ENCODE results near the gene CCDC9.

CCDC9 gene

DNA sequence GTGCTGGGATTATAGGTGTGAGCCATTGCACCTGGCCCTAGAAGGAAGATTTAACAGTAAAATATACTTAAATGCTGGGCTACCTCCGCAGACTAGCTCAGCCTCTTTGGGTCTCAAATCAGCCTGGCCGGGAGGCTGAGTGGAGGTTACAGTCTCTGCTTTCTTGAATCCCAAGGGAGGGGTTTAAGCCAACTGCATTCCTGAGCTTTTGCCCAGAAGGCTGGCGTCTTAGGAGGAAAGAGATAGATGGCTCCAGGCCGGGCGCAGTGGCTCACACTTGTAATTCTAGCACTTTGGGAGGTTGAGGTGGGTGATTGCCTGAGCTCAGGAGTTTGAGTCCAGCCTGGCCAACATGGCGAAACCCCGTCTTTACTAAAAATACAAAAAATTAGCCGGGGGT lies 52.7 kb downstream of the CCDC9 start:
- DNase-seq: no peak
- no peak for TF ChIP-seq GATA1 (IDR thresholded peaks at IDR 0.05; ENCODE audit: low read depth, low read length)
- no peak for TF ChIP-seq POLR2A (IDR thresholded peaks at IDR 0.05; ENCODE audit: low read length)

DNA sequence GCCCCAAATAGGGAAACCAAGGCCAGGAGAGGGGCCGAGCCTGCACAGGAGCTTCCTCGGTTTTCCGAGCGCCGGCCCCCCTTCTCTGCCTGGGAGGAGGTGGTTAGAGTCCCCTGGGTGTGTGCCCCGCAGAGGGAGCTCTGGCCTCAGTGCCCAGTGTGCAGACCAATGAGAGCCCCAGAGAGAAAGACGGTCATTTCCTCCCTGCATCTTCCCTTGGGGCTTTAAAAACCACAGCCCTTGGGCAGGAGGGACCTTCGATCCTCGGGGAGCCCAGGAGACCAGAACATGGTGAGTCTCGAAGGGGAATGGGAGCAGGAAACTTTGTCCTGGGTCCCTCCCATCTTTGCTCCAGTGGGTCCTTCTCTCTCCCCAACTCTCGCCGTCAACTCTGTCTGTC lies 53.3 kb downstream of the CCDC9 start, which contains the start of gene C5AR1:
TSS of gene C5AR1 (plus strand) at position 254 of the 400 bp plus-strand sequence. CDS start at position 289, 35 bp downstream.
- peak in 1 of 2 experiments; percentile 39 for DNase-seq
- TF ChIP-seq GATA1 (IDR thresholded peaks at IDR 0.05; ENCODE audit: low read depth, low read length) (no peak), POLR2A (IDR thresholded peaks at IDR 0.05; ENCODE audit: low read length) (no peak)

DNA sequence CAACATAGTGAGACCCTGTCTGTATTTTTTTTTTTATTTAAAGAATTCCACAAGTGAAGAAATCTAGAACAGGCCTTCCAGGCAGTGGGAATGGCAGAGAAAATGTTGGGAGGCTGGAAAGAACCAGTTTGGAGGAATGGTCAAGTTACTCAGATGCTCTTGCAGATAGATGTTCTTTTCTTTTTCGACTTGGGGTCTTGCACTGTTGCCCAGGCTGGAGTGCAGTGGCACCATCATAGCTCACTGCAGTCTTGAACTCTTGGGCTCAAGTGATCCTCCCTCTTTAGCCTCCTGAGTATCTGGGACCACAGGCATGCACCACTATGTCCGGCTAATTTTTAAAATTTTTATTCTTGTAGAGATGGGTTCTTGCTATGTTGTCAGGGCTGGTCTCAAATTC lies 54.0 kb downstream of the CCDC9 start:
- no peak for TF ChIP-seq GATA1 (IDR thresholded peaks at IDR 0.05; ENCODE audit: low read depth, low read length)
- no peak for DNase-seq

DNA sequence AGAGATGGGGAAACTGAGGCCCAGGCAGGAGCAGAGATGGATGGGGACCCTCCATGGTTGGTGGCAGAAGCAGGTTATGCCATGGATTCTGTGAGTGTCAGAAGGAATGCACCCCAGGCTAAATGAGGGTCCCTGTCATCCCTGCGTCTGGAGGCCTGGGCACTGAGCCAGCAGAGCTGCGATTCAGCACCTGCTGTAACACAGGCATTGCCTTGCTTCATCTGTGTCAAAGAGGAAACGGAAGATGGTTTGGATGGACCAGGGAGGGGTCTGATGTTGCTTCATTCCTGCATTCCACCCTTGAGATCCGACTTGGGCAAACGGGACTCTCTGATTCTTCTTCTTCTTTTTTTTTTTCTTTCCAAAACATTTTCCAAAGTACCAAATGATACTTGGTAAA lies 54.5 kb downstream of the CCDC9 start:
- peak in 1 of 2 experiments; percentile 48 for DNase-seq
- no peak for TF ChIP-seq POLR2A (IDR thresholded peaks at IDR 0.05; ENCODE audit: low read length)
- no peak for TF ChIP-seq GATA1 (IDR thresholded peaks at IDR 0.05; ENCODE audit: low read depth, low read length)

DNA sequence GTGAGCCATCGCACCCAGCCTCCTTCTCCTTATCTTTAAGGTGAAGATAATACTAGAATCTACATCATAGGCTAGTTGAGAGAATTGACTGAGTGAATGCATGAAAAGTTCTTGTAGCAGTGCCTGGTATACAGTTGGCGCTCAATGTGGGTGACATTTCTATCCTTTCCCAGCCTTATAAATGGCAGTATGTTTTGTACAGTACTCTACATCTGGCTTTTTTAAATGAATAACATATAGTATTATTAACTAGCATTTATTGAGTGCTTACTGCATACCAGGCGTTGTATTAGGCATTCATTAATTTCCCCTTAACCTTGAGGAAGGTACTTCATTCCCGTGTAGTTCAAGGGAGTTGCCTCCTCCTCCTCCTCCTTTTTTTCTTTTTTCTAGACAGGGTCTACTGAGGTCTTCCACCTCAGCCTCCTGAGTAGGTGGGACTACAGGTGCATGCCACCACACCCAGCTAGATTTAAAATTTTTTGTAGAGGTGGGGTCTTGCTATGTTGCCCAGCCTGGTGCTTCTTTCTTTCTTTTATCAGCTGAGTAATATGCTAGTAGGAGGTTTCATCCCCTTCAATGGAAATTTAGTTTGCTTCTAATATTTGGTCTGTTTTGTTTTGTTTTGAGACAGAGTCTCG lies 56.2 kb downstream of the CCDC9 start:
- no peak for DNase-seq
- TF ChIP-seq GATA1 (IDR thresholded peaks at IDR 0.05; ENCODE audit: low read depth, low read length) (no peak), POLR2A (IDR thresholded peaks at IDR 0.05; ENCODE audit: low read length) (no peak)

DNA sequence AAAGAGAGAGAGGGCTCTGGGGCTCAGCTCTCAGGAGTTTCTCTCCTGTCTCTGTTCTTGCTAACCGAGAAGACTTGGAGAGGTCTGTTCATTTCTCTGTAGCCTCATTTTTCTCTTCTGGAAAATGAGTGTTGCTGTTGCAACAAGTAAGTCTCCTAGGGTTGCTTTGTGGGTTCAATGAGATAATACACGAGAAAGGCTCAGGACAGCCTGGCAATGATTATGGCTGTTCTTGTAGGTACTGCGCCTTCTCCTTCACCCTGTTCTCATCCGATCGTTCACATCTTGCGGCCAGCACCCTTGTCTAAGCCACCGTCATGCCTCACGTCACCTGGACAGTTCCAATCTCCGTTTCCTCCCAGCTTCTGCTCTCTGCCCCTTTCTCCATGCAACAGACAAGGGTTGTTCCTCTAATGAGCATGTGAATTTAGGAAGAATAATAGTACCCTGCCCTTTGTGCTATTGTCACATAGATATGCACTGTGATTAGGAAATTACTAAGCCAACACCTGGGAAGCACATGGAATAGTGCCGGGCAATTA lies 57.5 kb downstream of the CCDC9 start:
- no peak for TF ChIP-seq GATA1 (IDR thresholded peaks at IDR 0.05; ENCODE audit: low read depth, low read length)
- no peak for TF ChIP-seq POLR2A (IDR thresholded peaks at IDR 0.05; ENCODE audit: low read length)
- DNase-seq: peak in 1 of 2 experiments; percentile 44

DNA sequence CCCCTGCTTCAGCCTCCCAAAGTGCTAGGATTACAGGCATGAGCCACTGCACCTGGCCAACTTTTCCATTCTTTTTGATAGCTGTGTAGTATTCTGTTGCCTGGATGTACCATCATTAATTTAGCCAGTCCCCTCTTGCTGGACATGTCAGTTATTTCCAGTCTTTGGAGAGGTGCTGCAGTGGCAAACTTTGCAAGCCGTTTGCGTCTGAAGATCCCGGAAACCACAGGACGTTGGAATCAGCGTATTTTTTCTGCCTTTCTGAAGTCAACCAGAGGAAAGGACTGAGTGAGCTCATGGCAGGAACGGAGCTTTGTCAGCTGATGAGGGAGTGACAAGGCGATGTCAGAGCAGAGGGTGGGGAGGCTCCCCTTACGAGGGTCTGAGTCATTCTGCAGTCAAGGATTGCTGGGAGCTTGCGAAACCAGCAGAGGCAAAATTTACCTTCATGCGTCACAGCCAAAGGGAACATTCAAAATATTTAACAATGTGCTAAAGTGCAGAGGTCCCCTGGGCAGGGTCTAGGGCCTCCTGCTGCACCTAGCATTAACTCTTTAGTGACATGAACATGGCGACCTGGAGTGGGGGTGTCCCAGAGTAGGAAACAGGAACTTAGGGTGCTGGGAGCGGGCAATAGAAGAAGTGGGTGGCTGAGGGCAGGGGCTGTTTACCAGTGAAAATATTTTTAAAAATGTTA lies 58.9 kb downstream of the CCDC9 start:
- DNase-seq: peak; percentile 89 to 95
- TF ChIP-seq POLR2A (IDR thresholded peaks at IDR 0.05; ENCODE audit: low read length) (no peak), GATA1 (IDR thresholded peaks at IDR 0.05; ENCODE audit: low read depth, low read length) (no peak)

DNA sequence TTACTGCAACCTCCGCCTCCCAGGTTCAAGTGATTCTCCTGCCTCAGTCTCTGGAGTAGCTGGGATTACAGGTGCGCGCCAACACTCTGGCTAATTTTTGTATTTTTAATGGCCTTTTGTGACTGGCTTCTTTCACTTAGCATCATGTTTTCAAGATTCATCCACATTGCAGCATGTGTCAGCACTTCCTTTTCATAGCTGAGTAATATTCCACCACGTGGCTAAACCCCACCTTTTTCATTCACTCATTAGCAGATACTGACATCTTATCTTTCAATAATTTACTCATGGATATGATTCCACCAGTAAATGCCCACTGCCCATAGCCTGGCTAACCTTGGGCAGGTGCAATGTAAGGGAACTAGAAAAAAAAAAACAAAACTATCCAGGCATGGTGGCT lies 60.2 kb downstream of the CCDC9 start:
- peak in 1 of 2 experiments; percentile 49 for DNase-seq
- TF ChIP-seq GATA1 (IDR thresholded peaks at IDR 0.05; ENCODE audit: low read depth, low read length): no peak
- no peak for TF ChIP-seq POLR2A (IDR thresholded peaks at IDR 0.05; ENCODE audit: low read length)

DNA sequence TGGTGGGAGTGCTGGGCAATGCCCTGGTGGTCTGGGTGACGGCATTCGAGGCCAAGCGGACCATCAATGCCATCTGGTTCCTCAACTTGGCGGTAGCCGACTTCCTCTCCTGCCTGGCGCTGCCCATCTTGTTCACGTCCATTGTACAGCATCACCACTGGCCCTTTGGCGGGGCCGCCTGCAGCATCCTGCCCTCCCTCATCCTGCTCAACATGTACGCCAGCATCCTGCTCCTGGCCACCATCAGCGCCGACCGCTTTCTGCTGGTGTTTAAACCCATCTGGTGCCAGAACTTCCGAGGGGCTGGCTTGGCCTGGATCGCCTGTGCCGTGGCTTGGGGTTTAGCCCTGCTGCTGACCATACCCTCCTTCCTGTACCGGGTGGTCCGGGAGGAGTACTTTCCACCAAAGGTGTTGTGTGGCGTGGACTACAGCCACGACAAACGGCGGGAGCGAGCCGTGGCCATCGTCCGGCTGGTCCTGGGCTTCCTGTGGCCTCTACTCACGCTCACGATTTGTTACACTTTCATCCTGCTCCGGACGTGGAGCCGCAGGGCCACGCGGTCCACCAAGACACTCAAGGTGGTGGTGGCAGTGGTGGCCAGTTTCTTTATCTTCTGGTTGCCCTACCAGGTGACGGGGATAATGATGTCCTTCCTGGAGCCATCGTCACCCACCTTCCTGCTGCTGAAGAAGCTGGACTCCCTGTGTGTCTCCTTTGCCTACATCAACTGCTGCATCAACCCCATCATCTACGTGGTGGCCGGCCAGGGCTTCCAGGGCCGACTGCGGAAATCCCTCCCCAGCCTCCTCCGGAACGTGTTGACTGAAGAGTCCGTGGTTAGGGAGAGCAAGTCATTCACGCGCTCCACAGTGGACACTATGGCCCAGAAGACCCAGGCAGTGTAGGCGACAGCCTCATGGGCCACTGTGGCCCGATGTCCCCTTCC lies 63.9 kb downstream of the CCDC9 start:
- no peak for DNase-seq
- TF ChIP-seq POLR2A (IDR thresholded peaks at IDR 0.05; ENCODE audit: low read length) (no peak), GATA1 (IDR thresholded peaks at IDR 0.05; ENCODE audit: low read depth, low read length) (no peak)

Data from erythroblast (primary cell).